Naive thymus-derived CD4-positive, alpha-beta T cell (primary cell): Measurements from ENCODE around the gene IQGAP2. TPM values are rescaled to one million over a fixed set of nuclear protein-coding genes. Genes with fewer than 3 reads are reported as not detected.

Source experiments
- polyA plus RNA-seq, 2 donors: library from polyadenylated mRNA; unstranded; fragments of 300-500 nt; fragmentation: Illumina TruSeq; gene quantifications; one replicate each; pipeline ENCODE4 v1.2.3, GENCODE V29; 2021
- total RNA-seq, 6 experiments: library from RNA in 5 of 6; stranded (reverse) in 5 of 6; gene quantifications; 1 replicate in 5 of 6; 2 replicates in 1 of 6; pipeline ENCODE4 v1.2.3 and lab custom pipeline; 2021 to 2026

The IQGAP2 gene
- total and polyA plus RNA-seq, 7 experiments from 2014 or later = 19.0 to 114 (median 86.3) TPM

Other genes with a start within 250 kb of the IQGAP2 start
- gene F2RL2, start 220.1 kb downstream of the IQGAP2 start, total RNA-seq = not detected
- gene F2RL2, start 220.1 kb downstream of the IQGAP2 start, polyA plus RNA-seq = under 1 TPM; 0.46 to 0.51 TPM